Nucleus accumbens (tissue), 56 donors: Measurements from ENCODE around the gene ZNF410.
A peak's percentile ranks its signal among the peaks of the same experiment; 100 is the strongest.

Experiments
- DNase-seq, 56 donors: peaks; one replicate each; lab custom pipeline; 2025; lab: John Stamatoyannopoulos, UW

Gene ZNF410

DNA sequence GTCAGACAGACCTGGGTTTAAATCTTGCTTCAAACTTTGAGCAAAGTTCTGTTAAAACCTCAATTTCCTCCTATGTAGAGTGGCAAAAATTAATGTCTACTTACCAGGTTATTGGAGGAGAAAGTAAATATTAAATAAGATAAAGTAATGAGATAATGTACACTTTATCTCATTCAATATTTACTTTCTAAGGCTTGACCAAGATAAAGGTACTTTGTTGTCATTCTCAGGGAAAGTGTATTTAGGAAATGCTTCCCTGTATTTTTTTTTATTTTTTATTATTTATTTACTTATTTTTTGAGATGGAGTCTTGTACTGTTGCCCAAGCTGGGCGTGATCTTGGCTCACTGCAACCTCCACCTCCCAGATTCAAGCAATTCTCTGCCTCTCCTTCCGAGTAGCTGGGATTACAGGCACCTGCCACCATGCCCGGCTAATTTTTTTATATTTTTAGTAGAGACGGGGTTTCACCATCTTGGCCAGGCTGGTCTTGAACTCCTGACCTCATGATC lies 58.6 kb downstream of the ZNF410 start:
- no peak for DNase-seq

DNA sequence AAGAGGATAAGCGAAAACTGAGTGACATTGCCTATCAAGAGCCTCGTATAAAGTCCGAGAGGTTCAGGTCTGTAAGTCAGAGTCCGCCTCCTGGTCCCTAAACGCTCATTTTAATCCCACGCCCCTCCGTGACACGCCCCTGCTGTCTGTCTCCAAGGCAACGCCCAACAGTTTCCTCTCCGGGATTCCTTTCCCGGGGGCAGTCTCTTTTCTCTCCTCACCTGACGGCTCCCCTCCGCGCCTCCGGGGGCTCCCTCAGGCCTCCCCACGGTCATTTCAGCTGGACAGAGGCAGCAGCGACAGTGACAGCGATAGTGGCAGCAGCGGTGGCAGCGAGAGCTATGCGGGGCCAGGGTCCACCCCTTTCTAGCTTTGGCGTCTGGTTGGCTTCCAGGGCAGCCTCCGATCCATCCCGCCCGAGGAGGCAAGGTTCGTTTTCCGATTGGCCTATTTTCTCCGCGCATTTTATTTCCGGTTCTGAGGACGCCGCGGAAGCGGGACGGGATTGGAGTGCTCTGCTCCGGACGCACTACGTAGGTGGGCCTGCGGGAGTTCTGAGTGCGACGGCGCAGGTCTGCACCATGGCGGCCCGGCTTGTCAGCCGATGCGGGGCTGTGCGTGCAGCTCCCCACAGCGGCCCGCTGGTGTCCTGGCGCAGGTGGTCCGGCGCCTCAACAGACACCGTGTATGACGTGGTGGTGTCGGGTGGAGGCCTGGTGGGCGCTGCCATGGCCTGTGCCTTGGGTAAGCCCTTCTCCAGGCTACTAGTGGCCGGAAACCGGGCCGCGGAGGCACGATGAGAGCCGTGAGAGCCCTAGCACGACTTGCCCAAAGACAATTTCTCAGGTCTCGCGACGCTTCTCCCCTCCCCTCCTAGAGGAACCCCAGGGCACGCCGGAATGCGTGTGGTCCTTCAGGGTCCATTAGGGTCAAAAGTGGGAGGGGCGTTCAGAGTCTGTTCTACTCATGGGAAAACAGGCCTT lies 63.4 kb downstream of the ZNF410 start, which contains the start of the genes COQ6 and FAM161B:
Gene COQ6, plus strand, starts transcription at position 551 of the 983 bp plus-strand sequence. Its CDS starts 31 bp downstream, at position 582.
Gene FAM161B, minus strand, starts transcription at position 343 of the 983 bp plus-strand sequence. Its CDS starts 68 bp downstream, at position 275.
- peak; percentile 70 to 98 (median 92) for DNase-seq

DNA sequence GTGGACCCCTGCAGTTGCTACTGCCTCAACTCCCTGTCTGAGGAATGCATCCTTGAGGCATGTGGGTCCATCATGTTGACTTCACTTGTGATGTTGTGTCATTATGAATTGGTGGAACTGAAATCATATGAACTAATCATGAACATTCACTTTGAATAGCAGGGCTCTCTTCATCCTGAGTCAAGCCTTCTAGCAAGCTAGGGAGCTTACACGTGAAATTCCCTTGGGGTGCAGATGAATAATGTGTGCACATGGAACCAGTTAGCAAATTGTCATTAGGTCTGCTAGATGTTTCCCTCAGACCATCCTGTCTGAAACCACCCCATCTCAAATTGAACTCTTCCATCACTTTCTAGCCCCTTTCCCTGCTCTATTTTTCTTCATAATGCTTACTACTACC lies 67.1 kb downstream of the ZNF410 start:
- no peak for DNase-seq

DNA sequence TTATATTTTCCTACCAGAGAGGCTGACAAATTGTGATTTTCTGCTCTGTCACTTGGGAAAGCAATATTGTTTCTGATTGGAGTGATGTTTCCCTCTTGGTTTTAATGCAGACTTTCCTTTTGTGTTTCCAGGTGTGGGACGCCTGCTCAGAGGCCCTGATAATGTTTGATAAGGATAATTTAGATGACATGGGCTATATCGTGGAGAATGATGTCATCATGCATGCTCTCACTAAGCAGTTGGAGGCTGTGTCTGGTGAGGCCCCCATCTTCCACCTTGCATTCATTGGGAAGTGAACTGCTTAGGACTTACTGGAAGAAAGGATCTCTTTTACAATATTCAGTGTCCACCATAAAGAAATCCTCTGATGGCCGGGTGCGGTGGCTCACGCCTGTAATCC lies 69.0 kb downstream of the ZNF410 start:
- no peak for DNase-seq

DNA sequence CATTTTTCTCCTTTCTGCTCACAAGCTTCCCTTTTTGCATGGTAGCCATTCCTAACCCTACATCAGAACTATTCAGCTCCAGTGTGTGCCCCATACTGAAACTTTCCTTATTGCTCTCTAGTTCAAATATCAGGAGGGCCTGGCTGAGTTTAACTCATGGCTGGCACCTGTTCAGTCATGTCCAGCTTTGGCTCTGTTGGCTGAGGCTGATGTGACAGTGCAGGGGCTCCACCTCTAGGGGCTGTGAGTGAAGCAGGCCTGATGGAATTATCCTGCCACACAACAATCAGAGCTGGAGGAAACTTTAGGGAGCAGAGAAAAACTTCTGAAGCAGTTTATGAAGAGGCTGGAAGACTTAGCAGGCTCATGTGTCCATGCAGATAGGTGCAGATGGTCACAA lies 71.9 kb downstream of the ZNF410 start:
- no peak for DNase-seq

DNA sequence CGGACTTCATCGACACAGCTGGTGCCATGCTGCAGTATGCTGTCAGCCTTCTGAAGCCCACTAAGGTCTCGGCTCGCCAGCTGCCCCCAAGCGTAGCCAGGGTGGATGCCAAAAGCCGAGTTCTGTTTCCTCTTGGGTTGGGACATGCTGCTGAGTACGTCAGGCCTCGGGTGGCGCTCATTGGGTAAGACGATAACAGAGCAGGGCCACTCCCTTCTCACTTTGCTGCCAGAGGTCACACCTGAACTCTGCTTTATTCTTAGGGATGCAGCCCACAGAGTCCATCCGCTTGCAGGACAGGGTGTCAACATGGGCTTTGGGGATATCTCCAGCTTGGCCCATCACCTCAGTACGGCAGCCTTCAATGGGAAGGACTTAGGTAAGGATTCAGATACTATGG lies 74.5 kb downstream of the ZNF410 start:
- DNase-seq: no peak

DNA sequence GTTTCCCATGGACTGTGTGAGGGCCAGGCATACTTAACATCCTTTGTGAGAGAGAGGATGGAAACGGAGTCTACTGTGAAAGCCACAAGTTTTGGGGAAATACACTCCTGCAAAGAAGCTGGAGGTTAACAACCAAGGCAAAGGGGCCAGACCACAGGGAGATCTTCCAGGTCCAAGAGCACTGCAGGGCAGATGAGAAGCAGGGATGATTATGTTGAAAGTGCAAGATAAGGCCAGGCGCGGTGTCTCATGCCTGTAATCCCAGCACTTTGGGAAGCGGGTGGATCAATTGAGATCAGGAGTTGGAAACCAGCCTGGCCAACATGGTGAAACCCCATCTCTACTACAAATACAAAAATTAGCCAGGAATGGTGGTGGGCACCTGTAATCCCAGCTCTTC lies 78.6 kb downstream of the ZNF410 start:
- no peak for DNase-seq

DNA sequence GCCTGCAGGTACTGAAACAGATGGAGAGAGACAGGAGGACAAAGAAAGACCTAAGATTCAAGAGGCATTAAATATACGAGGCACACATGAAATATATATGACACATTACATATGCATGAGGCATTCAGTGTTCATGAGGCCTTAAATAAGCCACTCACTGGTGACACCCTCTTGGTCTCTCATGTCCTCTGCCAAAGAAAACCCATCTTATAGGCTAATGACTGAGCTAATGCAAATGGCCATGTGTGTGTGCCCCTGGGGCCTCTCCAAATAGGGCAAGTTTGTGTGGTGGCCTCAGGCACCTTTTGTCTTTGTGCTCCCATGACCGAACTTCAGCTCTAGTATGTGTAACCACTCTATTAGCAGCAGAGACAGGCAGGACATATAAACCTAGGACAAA lies 82.2 kb downstream of the ZNF410 start:
- DNase-seq: no peak

DNA sequence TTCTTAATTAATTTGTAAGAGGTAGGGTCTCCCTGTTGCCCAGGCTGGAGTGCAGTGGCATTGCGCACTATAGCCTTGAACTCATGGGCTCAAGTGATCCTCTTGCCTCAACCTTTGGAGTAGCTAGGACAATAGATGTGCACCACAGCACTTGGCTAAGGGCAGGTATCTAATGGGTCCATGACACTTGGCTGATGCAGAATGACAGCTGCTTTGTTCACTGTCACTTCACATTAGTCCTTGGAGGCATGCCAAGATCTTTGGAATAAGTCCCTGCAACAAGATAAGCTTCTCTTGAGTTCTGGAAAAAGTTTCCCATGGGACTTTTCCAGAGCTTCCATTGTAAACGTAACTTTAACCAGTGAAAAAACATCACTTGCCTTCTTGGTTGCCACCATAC lies 86.8 kb downstream of the ZNF410 start:
- DNase-seq: no peak

DNA sequence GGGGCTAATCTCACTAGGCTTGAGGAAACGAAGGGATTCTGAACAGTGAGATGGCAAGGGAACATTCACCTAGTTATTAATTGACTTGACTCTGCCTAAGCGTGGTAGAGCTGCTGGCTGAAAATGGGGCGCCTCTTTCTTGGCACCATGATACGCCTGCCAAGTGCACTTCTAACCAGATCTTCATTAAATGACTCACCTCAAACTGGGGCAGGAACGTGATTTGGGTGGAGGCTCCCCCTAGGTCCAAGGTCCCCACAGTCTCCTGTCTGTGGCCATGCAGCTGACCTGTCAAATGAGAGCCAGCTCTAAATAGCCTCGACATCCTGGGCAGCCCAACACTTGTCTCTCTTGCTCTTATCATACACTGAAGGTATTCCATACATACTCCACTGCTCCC lies 89.5 kb downstream of the ZNF410 start:
- no peak for DNase-seq

DNA sequence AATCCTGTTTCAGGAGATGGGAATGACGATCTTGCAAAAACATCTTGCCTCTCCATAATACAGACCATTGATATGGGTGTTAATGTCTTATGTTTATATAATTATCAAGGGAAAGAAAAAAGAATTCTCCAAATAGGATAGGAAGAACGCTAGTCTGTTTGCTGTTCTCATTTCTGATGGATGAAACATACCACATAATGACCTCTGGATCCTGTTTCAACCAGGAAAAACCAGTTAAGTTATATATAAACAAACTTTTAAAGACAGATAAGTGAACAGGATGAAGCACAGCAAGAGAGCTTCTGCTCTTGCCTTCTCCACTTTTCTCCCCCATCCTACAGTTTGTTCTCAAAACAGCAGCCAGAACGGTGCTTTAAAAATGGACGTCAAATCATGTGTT lies 91.2 kb downstream of the ZNF410 start:
- no peak for DNase-seq
